IMR-90 (cell line): Measurements from ENCODE around the gene ANKRD11. TPM values are rescaled to one million over a fixed set of nuclear protein-coding genes. Genes with fewer than 3 reads are reported as not detected.

Experiments
- ATAC-seq: fragments of 200-7000 bp; cut with Tn5 transposase; 2 replicates; pipeline ENCODE4 v1.9.1; 2020; ENCODE audit warnings: low read depth, mild to moderate bottlenecking, moderate library complexity
- BruUV-seq: library from RNA; stranded (reverse); fragments of 400-500 nt; replicated peaks from 2 replicates; lab custom pipeline; 2021; lab: Mats Ljungman, UMichigan
- CTCF ChIA-PET: fragments of 300-600 bp; formaldehyde crosslinking; extraction: SDS; loops from one replicate; lab custom pipeline; 2021; ENCODE audit warnings: antibody characterized with exemption; lab: Yijun Ruan, JAX
- POLR2A ChIA-PET: fragments of 300-600 bp; sonication (Branson Sonifier 250); formaldehyde crosslinking; loops from one replicate; lab custom pipeline; 2022; ENCODE audit warnings: antibody characterized with exemption; ENCODE audit not compliant: unreplicated experiment; lab: Charles Lee
- DNase-seq: peaks from one replicate; pipeline ENCODE4 v3.0.0; 2013
- H2AFZ ChIP-seq: replicated peaks from 2 replicates; pipeline ENCODE3; 2013; ENCODE audit warnings: low read length, mild to moderate bottlenecking; ENCODE audit not compliant: poor library complexity
- H2AK5ac ChIP-seq: 2 replicates; pipeline ENCODE4 v1.6.1; 2013; ENCODE audit warnings: low read depth, low read length, inconsistent platforms
- H2AK9ac ChIP-seq: replicated peaks from 2 replicates; pipeline ENCODE3; 2013; ENCODE audit warnings: mild to moderate bottlenecking, low read depth, low read length, moderate library complexity; ENCODE audit not compliant: poor library complexity
- H2BK120ac ChIP-seq: 2 replicates; pipeline ENCODE4 v1.6.1; 2013; ENCODE audit warnings: low read depth, low read length, inconsistent platforms
- H2BK15ac ChIP-seq: 3 replicates; pipeline ENCODE4 v1.6.1; 2013; ENCODE audit warnings: low read depth, low read length, inconsistent platforms
- H2BK20ac ChIP-seq: 2 replicates; pipeline ENCODE4 v1.6.1; 2013; ENCODE audit warnings: low read depth, mild to moderate bottlenecking, inconsistent platforms, low read length, moderate library complexity
- H2BK5ac ChIP-seq: 2 replicates; pipeline ENCODE4 v1.6.1; 2013; ENCODE audit warnings: mild to moderate bottlenecking, low read depth, low read length, inconsistent platforms; ENCODE audit not compliant: poor library complexity, severe bottlenecking
- H3K14ac ChIP-seq: replicated peaks from 2 replicates; pipeline ENCODE4 v1.6.1; 2013; ENCODE audit warnings: low read depth, low read length, inconsistent platforms
- H3K18ac ChIP-seq: 2 replicates; pipeline ENCODE4 v1.6.1; 2013; ENCODE audit warnings: low read depth, low read length, control low read depth
- H3K23ac ChIP-seq: 2 replicates; pipeline ENCODE4 v1.6.1; 2013; ENCODE audit warnings: low read depth, low read length, inconsistent platforms
- H3K27ac ChIP-seq: 2 replicates; pipeline ENCODE4 v1.5.1; 2013; ENCODE audit warnings: mild to moderate bottlenecking, control low read depth, low read length; ENCODE audit not compliant: insufficient read depth
- H3K27me3 ChIP-seq: 2 replicates; pipeline ENCODE4 v1.6.1; 2013; ENCODE audit warnings: low read length; ENCODE audit not compliant: control insufficient read depth, insufficient read depth
- H3K36me3 ChIP-seq: 2 replicates; pipeline ENCODE4 v1.6.1; 2013; ENCODE audit warnings: low read length, mixed read lengths; ENCODE audit not compliant: control insufficient read depth, insufficient read depth
- H3K4ac ChIP-seq: 2 replicates; pipeline ENCODE4 v1.6.1; 2013; ENCODE audit warnings: low read depth, low read length, inconsistent platforms
- H3K4me1 ChIP-seq: 2 replicates; pipeline ENCODE4 v1.6.1; 2013; ENCODE audit warnings: low read length, mixed read lengths; ENCODE audit not compliant: control insufficient read depth, insufficient read depth
- H3K4me2 ChIP-seq: 2 replicates; pipeline ENCODE4 v1.6.1; 2013; ENCODE audit warnings: low read depth, mild to moderate bottlenecking, control low read depth, low read length, moderate library complexity
- H3K4me3 ChIP-seq: 2 replicates; pipeline ENCODE4 v1.5.1; 2013; ENCODE audit warnings: low read depth, mild to moderate bottlenecking, control low read depth, low read length, moderate library complexity; ENCODE audit not compliant: insufficient read depth
- H3K56ac ChIP-seq: 2 replicates; pipeline ENCODE4 v1.6.1; 2013; ENCODE audit warnings: low read length, inconsistent platforms; ENCODE audit not compliant: insufficient read depth; ENCODE audit errors: extremely low read depth
- H3K79me1 ChIP-seq, 2 experiments: 2 replicates each; pipeline ENCODE4 v1.6.1; 2013; ENCODE audit warnings: low read length in 2 of 2, inconsistent platforms in 1 of 2, low read depth in 1 of 2
- H3K9ac ChIP-seq: 2 replicates; pipeline ENCODE4 v1.6.1; 2013; ENCODE audit warnings: low read depth, low read length, control low read depth
- H3K9me1 ChIP-seq: 2 replicates; pipeline ENCODE4 v1.6.1; 2013; ENCODE audit warnings: low read length, inconsistent platforms; ENCODE audit not compliant: insufficient read depth
- H3K9me3 ChIP-seq: 2 replicates; pipeline ENCODE4 v1.6.1; 2013; ENCODE audit warnings: low read length; ENCODE audit not compliant: control insufficient read depth, insufficient read depth
- H4K20me1 ChIP-seq: 2 replicates; pipeline ENCODE4 v1.6.1; 2013; ENCODE audit warnings: low read length, inconsistent platforms; ENCODE audit not compliant: insufficient read depth
- H4K5ac ChIP-seq: 2 replicates; pipeline ENCODE4 v1.6.1; 2013; ENCODE audit warnings: mild to moderate bottlenecking, low read depth, low read length, control low read depth
- H4K8ac ChIP-seq, 2 experiments: 2 replicates each; pipeline ENCODE4 v1.6.1; 2013; ENCODE audit warnings: low read depth in 2 of 2, low read length in 2 of 2, control low read depth in 1 of 2, inconsistent platforms in 1 of 2
- H4K91ac ChIP-seq: 2 replicates; pipeline ENCODE4 v1.6.1; 2013; ENCODE audit warnings: low read depth, low read length, inconsistent platforms; ENCODE audit not compliant: insufficient read depth
- BHLHE40 ChIP-seq: fragments of 150-350 bp; IDR thresholded peaks from 2 replicates; pipeline ENCODE4 v1.6.1; 2016; ENCODE audit warnings: mild to moderate bottlenecking, low read depth, low read length
- CEBPB ChIP-seq: IDR thresholded peaks from 2 replicates; pipeline ENCODE4 v1.6.1; 2012; ENCODE audit warnings: low read depth, low read length, improper control_type of control experiment
- ELK1 ChIP-seq: fragments of 150-350 bp; IDR thresholded peaks from 2 replicates; pipeline ENCODE4 v1.6.1; 2016; ENCODE audit warnings: low read depth, mild to moderate bottlenecking, low read length, moderate library complexity, borderline replicate concordance
- FOS ChIP-seq: fragments of 150-350 bp; IDR thresholded peaks from 2 replicates; pipeline ENCODE4 v1.6.1; 2016; ENCODE audit warnings: low read depth, low read length
- MAZ ChIP-seq: IDR thresholded peaks from 2 replicates; pipeline ENCODE4 v1.6.1; 2012; ENCODE audit warnings: low read depth, mild to moderate bottlenecking, low read length, improper control_type of control experiment, moderate library complexity, borderline replicate concordance
- RAD21 ChIP-seq: IDR thresholded peaks from 2 replicates; pipeline ENCODE4 v1.6.1; 2012; ENCODE audit warnings: low read length, improper control_type of control experiment
- RCOR1 ChIP-seq: IDR thresholded peaks from 2 replicates; pipeline ENCODE4 v1.6.1; 2012; ENCODE audit warnings: mild to moderate bottlenecking, low read length, improper control_type of control experiment; ENCODE audit not compliant: insufficient replicate concordance
- RFX5 ChIP-seq: IDR thresholded peaks from 2 replicates; pipeline ENCODE4 v1.8.0; 2012; ENCODE audit warnings: low read depth, mild to moderate bottlenecking, low read length, moderate library complexity
- WGBS, 2 experiments: methylation state at CpG; one replicate each; pipeline versions ENCODE4 v1.1.5 to v1.1.7; 2013; ENCODE audit warnings: missing lambda C conversion rate in 2 of 2; ENCODE audit not compliant: insufficient read length in 1 of 2; ENCODE audit errors: extremely low coverage in 2 of 2; 5-methylcytosine and 5-hydroxymethylcytosine counted together
- dilution Hi-C: fragments of 300-500 bp; cut with HindIII; formaldehyde crosslinking; loops from one replicate; pipeline ENCODE4 v1.14.3; 2018; ENCODE audit warnings: low sequenced_read_pairs; ENCODE audit not compliant: unreplicated experiment
- in situ Hi-C: fragments of 300-500 bp; cut with MboI; formaldehyde crosslinking; loops from 3 replicates; pipeline ENCODE4 v1.14.3; 2019; ENCODE audit warnings: low sequenced_read_pairs, inconsistent platforms, mixed read lengths
- intact Hi-C: fragments of 100-400 bp; cut with micrococcal nuclease; formaldehyde crosslinking; loops from 2 replicates; pipeline ENCODE4 v1.10.0; 2022
- polyA plus RNA-seq, 3 experiments: library from polyadenylated mRNA; depleted of rRNA; stranded (reverse); fragments of >200 nt; gene quantifications; 2 replicates each; pipeline ENCODE4 v1.2.3, GENCODE V29; 2012; ENCODE audit warnings: low replicate concordance in 1 of 3
- total RNA-seq: library from RNA; depleted of rRNA; stranded (reverse); fragments of >200 nt; gene quantifications from 2 replicates; pipeline ENCODE4 v1.2.3, GENCODE V29; 2012

ANKRD11 gene
- total and polyA plus RNA-seq, 2 of the 4 experiments (the other 2 are of a cell fraction), result 46.8 to 71.9 TPM

- TF ChIP-seq CEBPB (no peak), MAZ (no peak), RAD21 (no peak), FOS (no peak), RCOR1 (no peak), RFX5 (no peak), BHLHE40 (no peak), ELK1 (no peak)
- POLR2A ChIA-PET, result no interaction called here
- in situ Hi-C loops, result no loop called here
Observed at GRCh38 chr16:89388536-89388935, 101.8 kb downstream of the ANKRD11 start.

More at GRCh38 chr16:89388536-89388935, 101.8 kb downstream of the ANKRD11 start:
- no TSS peak for BruUV-seq
- Histone ChIP-seq H4K5ac (no peak overlapping the region), H3K36me3 (no peaks in the 10 kb centered on the region), H2AK9ac (no peak overlapping the region), H3K79me1 (peaks cover 7 to 85% of the 10 kb centered on the region in 2 experiments), H2AFZ (no peak overlapping the region), H2BK5ac (no peak overlapping the region), H3K4me2 (no peak overlapping the region), H3K4ac (no peak overlapping the region), H2BK20ac (no peak overlapping the region), H3K56ac (no peak overlapping the region), H3K23ac (no peak overlapping the region), H3K9me3 (no peaks in the 10 kb centered on the region), H3K18ac (no peak overlapping the region), H2BK15ac (no peak overlapping the region), H3K9ac (no peak overlapping the region), H3K4me3 (no peak overlapping the region), H2AK5ac (no peak overlapping the region), H3K4me1 (peaks cover 8% of the 10 kb centered on the region), H4K8ac (no peak overlapping the region), H3K14ac (no peak overlapping the region), H3K27me3 (no peaks in the 10 kb centered on the region), H4K20me1 (peaks cover 94% of the 10 kb centered on the region), H4K91ac (no peak overlapping the region), H3K9me1 (peaks cover 37% of the 10 kb centered on the region), H2BK120ac (no peak overlapping the region), H3K27ac (no peak overlapping the region)
- intact Hi-C loops (no loop called here), dilution Hi-C loops (no loop called here)
- CTCF ChIA-PET, result no interaction called here
- no peak for DNase-seq
- ATAC-seq, result no peak
- WGBS, 2 experiments, result 89% methylated on average over 7 of the region's 9 CpGs; no CpG with 5 or more reads in 1 of the 2 experiments
